SK-N-SH (cell line): ENCODE measurements around the gene PCDHGB4. TPM values are rescaled to one million over a fixed set of nuclear protein-coding genes. Genes with fewer than 3 reads are reported as not detected.
A peak's percentile ranks its signal among the peaks of the same experiment; 100 is the strongest.
"Not testable (repeated sequence)": the region's sequence is repeated elsewhere in the genome, so short reads cannot be mapped to it uniquely, and the experiment has no call there.

Experiments used
- CTCF ChIA-PET: fragments of 300-600, 350-600 bp; formaldehyde crosslinking; extraction: SDS; loops from one replicate; lab custom pipeline; 2021; lab: Yijun Ruan, JAX
- POLR2A ChIA-PET: fragments of 350-600 bp; sonication (Branson Sonifier 250); formaldehyde crosslinking; extraction: SDS; loops from one replicate; lab custom pipeline; 2020; ENCODE audit warnings: antibody characterized with exemption, inconsistent platforms; lab: Yijun Ruan, JAX
- DNase-seq: peaks from one replicate; pipeline ENCODE4 v3.0.0; 2012
- H2AFZ ChIP-seq: fragments of 200-600 bp; sonication (generic); 2 replicates; pipeline ENCODE4 v1.8.1; 2016; ENCODE audit warnings: antibody characterized with exemption, mild to moderate bottlenecking, low read depth
- H3F3A ChIP-seq: fragments of 200-600 bp; sonication (generic); replicated peaks from 2 replicates; pipeline ENCODE3; 2016; ENCODE audit warnings: antibody characterized with exemption, mild to moderate bottlenecking; ENCODE audit not compliant: insufficient read depth
- H3K27ac ChIP-seq, 2 experiments: fragments of 200-500 bp in 1 of 2; fragments of 200-600 bp in 1 of 2; sonication (Bioruptor generic) in 1 of 2; sonication (generic), shearing (Covaris generic) in 1 of 2; 2 replicates each; pipeline versions ENCODE4 v1.5.1 to v1.6.1; 2014 to 2016; ENCODE audit warnings: low read depth in 2 of 2, inconsistent platforms in 1 of 2, low read length in 1 of 2, mild to moderate bottlenecking in 1 of 2, mixed read lengths in 1 of 2
- H3K27me3 ChIP-seq: fragments of 200-600 bp; sonication (generic), shearing (Covaris generic); 2 replicates; pipeline ENCODE4 v1.6.1; 2016; ENCODE audit warnings: mixed run types; ENCODE audit not compliant: insufficient read depth
- H3K36me3 ChIP-seq, 2 experiments: fragments of 200-500 bp in 1 of 2; fragments of 200-600 bp in 1 of 2; sonication (Bioruptor generic) in 1 of 2; sonication (generic) in 1 of 2; replicated peaks in 1 of 2; 2 replicates each; pipeline versions ENCODE3 to v1.5.1; 2014 to 2016; ENCODE audit warnings: low read length in 1 of 2, mild to moderate bottlenecking in 1 of 2; ENCODE audit not compliant: insufficient read depth in 2 of 2, control insufficient read depth in 1 of 2
- H3K4me1 ChIP-seq, 2 experiments: fragments of 200-500 bp in 1 of 2; fragments of 200-600 bp in 1 of 2; sonication (Bioruptor generic) in 1 of 2; sonication (generic), shearing (Covaris generic) in 1 of 2; 2 replicates each; pipeline versions ENCODE4 v1.5.1 to v1.6.1; 2014 to 2016; ENCODE audit warnings: low read depth in 1 of 2, low read length in 1 of 2, mixed run types in 1 of 2; ENCODE audit not compliant: insufficient read depth in 2 of 2, control insufficient read depth in 1 of 2
- H3K4me2 ChIP-seq: fragments of 200-600 bp; sonication (generic), shearing (Covaris generic); 2 replicates; pipeline ENCODE4 v1.6.1; 2017; ENCODE audit warnings: mixed run types
- H3K4me3 ChIP-seq, 2 experiments: fragments of 200-500 bp in 1 of 2; fragments of 200-600 bp in 1 of 2; sonication (Bioruptor generic) in 1 of 2; sonication (generic), shearing (Covaris generic) in 1 of 2; 2 replicates each; pipeline versions ENCODE4 v1.5.1 to v1.8.1; 2014 to 2016; ENCODE audit warnings: low read depth in 2 of 2, inconsistent platforms in 1 of 2, low read length in 1 of 2, mild to moderate bottlenecking in 1 of 2, mixed read lengths in 1 of 2, moderate library complexity in 1 of 2
- H3K79me2 ChIP-seq: fragments of 200-600 bp; sonication (generic); 2 replicates; pipeline ENCODE4 v1.8.1; 2017; ENCODE audit warnings: mild to moderate bottlenecking; ENCODE audit not compliant: insufficient read depth
- H3K9ac ChIP-seq: fragments of 200-600 bp; sonication (generic); 2 replicates; pipeline ENCODE4 v1.6.1; 2017; ENCODE audit warnings: mixed run types
- H3K9me2 ChIP-seq: fragments of 200-600 bp; sonication (generic); 2 replicates; pipeline ENCODE4 v1.6.1; 2017; ENCODE audit warnings: mixed run types
- H3K9me3 ChIP-seq: fragments of 200-600 bp; sonication (generic); 2 replicates; pipeline ENCODE4 v1.6.1; 2017; ENCODE audit warnings: mixed run types, mild to moderate bottlenecking, moderate library complexity
- H4K20me1 ChIP-seq: fragments of 200-600 bp; sonication (generic); 2 replicates; pipeline ENCODE4 v1.6.1; 2017; ENCODE audit warnings: mild to moderate bottlenecking, mixed run types; ENCODE audit not compliant: insufficient read depth
- CTCF ChIP-seq: fragments of 200-600 bp; sonication (generic); IDR thresholded peaks from 2 replicates; pipeline ENCODE4 v1.6.1; 2017; ENCODE audit warnings: antibody characterized with exemption, mild to moderate bottlenecking, moderate library complexity
- ELF1 ChIP-seq: IDR thresholded peaks from 2 replicates; pipeline ENCODE4 v1.4.0; 2012
- EZH2phosphoT487 ChIP-seq: fragments of 200-600 bp; sonication (generic); IDR thresholded peaks from 2 replicates; pipeline ENCODE4 v1.6.1; 2017; ENCODE audit warnings: low read depth, mixed run types, mild to moderate bottlenecking, antibody characterized with exemption, moderate library complexity, borderline replicate concordance
- FOSL2 ChIP-seq: IDR thresholded peaks from 2 replicates; pipeline ENCODE4 v1.4.0; 2012; ENCODE audit warnings: low read depth, mild to moderate bottlenecking, moderate library complexity, borderline replicate concordance
- FOXJ3 ChIP-seq: sonication (generic); formaldehyde crosslinking; IDR thresholded peaks from 2 replicates; pipeline ENCODE4 v1.5.1; 2020; ENCODE audit warnings: mild to moderate bottlenecking, missing genetic modification reagents
- GABPA ChIP-seq: IDR thresholded peaks from 2 replicates; pipeline ENCODE4 v1.4.0; 2012; ENCODE audit warnings: low read depth, mild to moderate bottlenecking
- GATA2 ChIP-seq: sonication (generic); formaldehyde crosslinking; IDR thresholded peaks from 2 replicates; pipeline ENCODE4 v1.5.0; 2020; ENCODE audit warnings: mild to moderate bottlenecking, missing genetic modification reagents
- IRF3 ChIP-seq: fragments of 150-350 bp; IDR thresholded peaks from 2 replicates; pipeline ENCODE4 v1.6.1; 2016; ENCODE audit warnings: mild to moderate bottlenecking, low read depth, low read length
- JUND ChIP-seq: IDR thresholded peaks from 2 replicates; pipeline ENCODE4 v1.4.0; 2012
- MAX ChIP-seq: IDR thresholded peaks from 2 replicates; pipeline ENCODE4 v1.4.0; 2012; ENCODE audit warnings: low read depth
- MEF2A ChIP-seq: IDR thresholded peaks from 2 replicates; pipeline ENCODE4 v1.4.0; 2012; ENCODE audit warnings: low read depth, borderline replicate concordance
- RAD21 ChIP-seq: IDR thresholded peaks from 2 replicates; pipeline ENCODE4 v1.6.1; 2012; ENCODE audit warnings: mild to moderate bottlenecking, low read length
- REST ChIP-seq: IDR thresholded peaks from 2 replicates; pipeline ENCODE4 v1.6.1; 2012; ENCODE audit warnings: mild to moderate bottlenecking, low read depth, low read length, moderate library complexity
- RFX5 ChIP-seq: IDR thresholded peaks from 2 replicates; pipeline ENCODE4 v1.6.1; 2012; ENCODE audit warnings: mild to moderate bottlenecking, improper control_type of control experiment, low read length
- TEAD4 ChIP-seq: IDR thresholded peaks from 2 replicates; pipeline ENCODE4 v1.4.0; 2012; ENCODE audit warnings: mild to moderate bottlenecking, borderline replicate concordance; ENCODE audit not compliant: insufficient read depth
- USF2 ChIP-seq: fragments of 150-350 bp; IDR thresholded peaks from 2 replicates; pipeline ENCODE4 v1.6.1; 2017; ENCODE audit warnings: antibody characterized with exemption, low read length, low read depth, borderline replicate concordance
- YY1 ChIP-seq: IDR thresholded peaks from 2 replicates; pipeline ENCODE4 v1.4.0; 2012; ENCODE audit warnings: low read depth, mild to moderate bottlenecking
- ZBTB33 ChIP-seq: IDR thresholded peaks from 2 replicates; pipeline ENCODE4 v1.4.0; 2012; ENCODE audit warnings: low read depth, borderline replicate concordance
- WGBS: methylation state at CpG from one replicate; pipeline ENCODE4 v1.1.6; 2017; ENCODE audit warnings: low lambda C conversion rate; 5-methylcytosine and 5-hydroxymethylcytosine counted together
- polyA plus RNA-seq, 3 experiments: library from polyadenylated mRNA; depleted of rRNA; stranded (reverse); fragments of >200 nt; gene quantifications; 2 replicates each; pipeline ENCODE4 v1.2.3, GENCODE V29; 2012

Gene PCDHGB4
- polyA plus RNA-seq, 1 of the 3 experiments (the other 2 are of a cell fraction), result 0.64 TPM

GRCh38 chr5:141431286-141431685 lies 43.8 kb downstream of the PCDHGB4 start:
- H3K9ac ChIP-seq, result no peak overlapping the region
- TF ChIP-seq RFX5 (no peak), ELF1 (no peak), USF2 (no peak), CTCF (no peak), JUND (no peak), EZH2phosphoT487 (no peak), REST (no peak), MAX (no peak), FOSL2 (no peak), RAD21 (no peak), TEAD4 (no peak), MEF2A (no peak), GATA2 (CRISPR knock-in tag) (no peak), ZBTB33 (no peak), IRF3 (no peak), GABPA (no peak), FOXJ3 (no peak), YY1 (no peak)
- H3K27me3 ChIP-seq, result no peaks in the 10 kb centered on the region
- H2AFZ ChIP-seq, result no peak overlapping the region
- H3K79me2 ChIP-seq, result peaks cover 10% of the 10 kb centered on the region; the same call in 1 of the 2 replicates
- no peaks in the 10 kb centered on the region for H3K9me3 ChIP-seq
- peak overlapping the region in 1 of 2 experiments; percentile 12; a peak in 1 of 4 replicates for H3K4me3 ChIP-seq
- H4K20me1 ChIP-seq, result no peaks in the 10 kb centered on the region
- peaks cover 8% of the 10 kb centered on the region for H3F3A ChIP-seq
- H3K27ac ChIP-seq, result no peak overlapping the region
- H3K9me2 ChIP-seq, result no peaks in the 10 kb centered on the region
- WGBS, result 96% methylated on average over 34 of the region's 37 CpGs
- no peaks in the 10 kb centered on the region for H3K4me1 ChIP-seq
- ChIA-PET CTCF (interaction anchor here (1.7 kb wide), 1 partner anchor 14 kb away, joined by 6 read pairs; the partner anchor contains the start of gene PCDHGB7), POLR2A (no interaction called here)
- H3K4me2 ChIP-seq, result no peak overlapping the region
- H3K36me3 ChIP-seq, result peaks cover 3 to 31% of the 10 kb centered on the region in 2 experiments
- DNase-seq, result no peak

GRCh38 chr5:141432308-141432707 lies 44.8 kb downstream of the PCDHGB4 start:
- H3K4me2 ChIP-seq, H2AFZ ChIP-seq, DNase-seq, H3K9me3 ChIP-seq, POLR2A ChIA-PET, H3F3A ChIP-seq, H3K4me1 ChIP-seq, H4K20me1 ChIP-seq, H3K9ac ChIP-seq, H3K27ac ChIP-seq, H3K27me3 ChIP-seq, H3K9me2 ChIP-seq: not testable (repeated sequence)
- WGBS, result 92% methylated on average over 20 of the region's 38 CpGs
- H3K36me3 ChIP-seq, result peaks cover 3 to 22% of the 10 kb centered on the region in 2 experiments
- CTCF ChIA-PET, result interaction anchor here (1.7 kb wide), 1 partner anchor 15 kb away, joined by 6 read pairs; the partner anchor contains the start of gene PCDHGB7
- peak overlapping the region in 1 of 2 experiments; percentile 6; a peak in 1 of 4 replicates for H3K4me3 ChIP-seq
- H3K79me2 ChIP-seq, result peaks cover 10% of the 10 kb centered on the region; the same call in 1 of the 2 replicates
